ENCODE data around the gene HS3ST2.

HS3ST2 gene

DNA sequence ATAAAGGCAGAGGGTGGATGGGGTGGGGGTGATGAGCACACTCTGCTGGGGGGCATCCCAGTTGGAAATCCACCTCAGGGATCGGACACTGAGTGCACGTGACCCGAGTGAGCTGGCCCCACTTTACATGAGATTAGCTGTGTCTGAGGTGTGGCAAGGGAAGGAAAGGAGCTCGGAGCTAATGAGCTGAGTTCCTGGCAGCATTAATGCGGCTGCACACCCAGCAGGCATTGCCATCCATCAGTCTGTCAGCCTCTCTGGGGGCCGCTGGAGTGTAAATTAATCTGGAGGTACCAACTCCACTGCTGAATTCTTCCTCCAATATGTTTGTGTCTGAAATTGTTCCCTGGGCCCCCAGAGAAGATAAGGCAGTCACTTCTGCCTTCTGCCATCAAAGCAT, 65.5 kb downstream of the HS3ST2 start:
- intact Hi-C loops (cut with DNase I; ENCODE audit: low total_unique reads) = no loop called here
- no peak for DNase-seq
- Histone ChIP-seq H3K9me3 (no peaks in the 10 kb centered on the region), H3K4me3 (no peak overlapping the region), H3K4me1 (no peaks in the 10 kb centered on the region), H3K27me3 (peaks cover 0 to 4% of the 10 kb centered on the region in 2 donors), H3K27ac (no peak overlapping the region), H3K36me3 (no peaks in the 10 kb centered on the region)
- TF ChIP-seq, protein P1, sequence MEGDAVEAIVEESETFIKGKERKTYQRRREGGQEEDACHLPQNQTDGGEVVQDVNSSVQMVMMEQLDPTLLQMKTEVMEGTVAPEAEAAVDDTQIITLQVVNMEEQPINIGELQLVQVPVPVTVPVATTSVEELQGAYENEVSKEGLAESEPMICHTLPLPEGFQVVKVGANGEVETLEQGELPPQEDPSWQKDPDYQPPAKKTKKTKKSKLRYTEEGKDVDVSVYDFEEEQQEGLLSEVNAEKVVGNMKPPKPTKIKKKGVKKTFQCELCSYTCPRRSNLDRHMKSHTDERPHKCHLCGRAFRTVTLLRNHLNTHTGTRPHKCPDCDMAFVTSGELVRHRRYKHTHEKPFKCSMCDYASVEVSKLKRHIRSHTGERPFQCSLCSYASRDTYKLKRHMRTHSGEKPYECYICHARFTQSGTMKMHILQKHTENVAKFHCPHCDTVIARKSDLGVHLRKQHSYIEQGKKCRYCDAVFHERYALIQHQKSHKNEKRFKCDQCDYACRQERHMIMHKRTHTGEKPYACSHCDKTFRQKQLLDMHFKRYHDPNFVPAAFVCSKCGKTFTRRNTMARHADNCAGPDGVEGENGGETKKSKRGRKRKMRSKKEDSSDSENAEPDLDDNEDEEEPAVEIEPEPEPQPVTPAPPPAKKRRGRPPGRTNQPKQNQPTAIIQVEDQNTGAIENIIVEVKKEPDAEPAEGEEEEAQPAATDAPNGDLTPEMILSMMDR (IDR thresholded peaks at IDR 0.05) = no peak

DNA sequence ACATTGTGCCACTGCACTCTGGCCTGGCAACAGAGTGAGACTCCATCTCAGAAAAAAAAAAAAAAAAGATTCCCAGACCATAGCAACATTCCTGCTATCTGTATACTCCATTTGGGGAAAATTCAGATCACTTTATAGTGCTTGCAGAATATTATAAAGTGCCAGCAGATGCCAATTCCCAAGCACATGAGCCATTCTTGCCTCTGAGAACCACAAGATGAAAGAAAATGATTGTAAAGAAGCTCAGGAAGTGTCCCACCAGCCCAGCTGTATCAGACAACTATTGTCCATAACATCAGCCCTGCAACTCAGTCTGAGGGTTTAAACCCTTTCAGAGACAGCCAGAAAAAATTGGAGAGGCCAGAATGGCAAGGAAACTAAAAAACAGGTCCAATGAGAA, 69.0 kb downstream of the HS3ST2 start:
- no peak for DNase-seq
- H3K27ac ChIP-seq = no peak overlapping the region
- TF ChIP-seq, protein P1 (IDR thresholded peaks at IDR 0.05) = no peak
- H3K9me3 ChIP-seq = no peaks in the 10 kb centered on the region
- intact Hi-C loops (cut with DNase I; ENCODE audit: low total_unique reads) = no loop called here
- no peaks in the 10 kb centered on the region for H3K4me1 ChIP-seq
- H3K4me3 ChIP-seq = no peak overlapping the region
- peaks cover 0 to 4% of the 10 kb centered on the region in 2 donors for H3K27me3 ChIP-seq
- no peaks in the 10 kb centered on the region for H3K36me3 ChIP-seq

DNA sequence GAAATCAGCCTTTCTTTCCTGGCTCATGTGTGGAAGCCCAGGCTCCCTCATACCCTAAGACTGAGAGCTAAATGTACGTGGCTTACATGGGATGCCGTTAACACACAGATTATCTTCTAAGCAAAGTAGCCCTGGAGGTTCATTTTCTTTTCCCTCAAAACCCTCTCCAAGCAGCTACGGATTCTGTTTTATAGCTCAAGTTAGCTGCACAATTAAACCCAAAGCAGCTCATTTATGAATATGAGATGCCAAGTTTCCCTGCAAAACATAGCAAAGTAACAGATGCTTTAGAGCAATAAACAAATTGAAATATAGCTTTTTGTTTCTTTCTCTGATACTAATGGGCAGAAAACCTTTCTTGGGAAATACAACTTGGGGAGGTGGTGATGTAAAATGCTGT, 72.0 kb downstream of the HS3ST2 start:
- no peak for DNase-seq
- intact Hi-C loops (cut with DNase I; ENCODE audit: low total_unique reads) = no loop called here
- no peaks in the 10 kb centered on the region for H3K4me1 ChIP-seq
- TF ChIP-seq, protein P1 (IDR thresholded peaks at IDR 0.05) = no peak
- no peaks in the 10 kb centered on the region for H3K36me3 ChIP-seq
- H3K27me3 ChIP-seq = no peaks in the 10 kb centered on the region
- H3K9me3 ChIP-seq = no peaks in the 10 kb centered on the region
- no peak overlapping the region for H3K4me3 ChIP-seq
- H3K27ac ChIP-seq = no peak overlapping the region

DNA sequence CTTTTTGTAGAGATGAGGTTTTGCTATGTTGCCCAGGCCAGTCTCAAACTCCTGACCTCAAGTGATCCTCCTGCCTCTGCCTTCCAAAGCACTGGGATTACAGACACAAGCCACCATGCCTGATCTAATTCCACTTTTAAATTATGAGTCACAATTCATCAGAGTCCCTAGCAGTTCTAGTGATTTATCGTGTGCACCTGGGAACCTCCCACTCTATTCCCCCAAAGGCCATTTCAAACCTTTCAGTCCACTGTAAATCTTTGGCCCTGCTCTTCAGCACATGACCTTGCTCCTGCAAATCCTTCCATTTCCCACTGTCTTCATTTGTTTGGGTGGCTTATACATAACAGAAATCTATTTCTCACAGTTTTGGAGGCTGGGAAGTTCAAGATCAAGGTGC, 73.0 kb downstream of the HS3ST2 start:
- no peak for DNase-seq
- TF ChIP-seq, protein P1 (IDR thresholded peaks at IDR 0.05) = no peak
- no peaks in the 10 kb centered on the region for H3K36me3 ChIP-seq
- H3K4me3 ChIP-seq = no peak overlapping the region
- intact Hi-C loops (cut with DNase I; ENCODE audit: low total_unique reads) = no loop called here
- H3K9me3 ChIP-seq = no peaks in the 10 kb centered on the region
- no peak overlapping the region for H3K27ac ChIP-seq
- no peaks in the 10 kb centered on the region for H3K27me3 ChIP-seq
- H3K4me1 ChIP-seq = no peaks in the 10 kb centered on the region

DNA sequence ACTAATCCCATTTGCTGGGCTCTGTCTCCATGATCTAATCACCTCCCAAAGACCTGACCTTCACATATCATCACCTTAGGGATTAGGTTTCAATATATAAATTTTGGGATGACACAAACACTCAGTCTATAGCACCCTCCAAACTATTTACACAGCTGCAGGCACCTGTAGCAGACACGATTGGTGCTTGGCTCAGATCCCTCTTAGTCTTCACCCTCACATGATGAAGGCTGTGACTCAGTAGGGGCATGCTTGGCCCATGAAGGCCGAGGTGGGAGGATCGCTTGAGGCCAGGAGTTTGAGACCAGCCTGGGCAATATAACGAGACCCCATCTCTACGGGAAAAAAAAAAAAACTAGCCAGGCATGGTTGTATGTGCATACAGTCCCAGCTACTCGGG, 73.5 kb downstream of the HS3ST2 start:
- no peaks in the 10 kb centered on the region for H3K9me3 ChIP-seq
- H3K27ac ChIP-seq = no peak overlapping the region
- no peaks in the 10 kb centered on the region for H3K4me1 ChIP-seq
- H3K4me3 ChIP-seq = no peak overlapping the region
- TF ChIP-seq, protein P1 (IDR thresholded peaks at IDR 0.05) = no peak
- H3K36me3 ChIP-seq = no peaks in the 10 kb centered on the region
- no peaks in the 10 kb centered on the region for H3K27me3 ChIP-seq
- intact Hi-C loops (cut with DNase I; ENCODE audit: low total_unique reads) = no loop called here
- DNase-seq = no peak

DNA sequence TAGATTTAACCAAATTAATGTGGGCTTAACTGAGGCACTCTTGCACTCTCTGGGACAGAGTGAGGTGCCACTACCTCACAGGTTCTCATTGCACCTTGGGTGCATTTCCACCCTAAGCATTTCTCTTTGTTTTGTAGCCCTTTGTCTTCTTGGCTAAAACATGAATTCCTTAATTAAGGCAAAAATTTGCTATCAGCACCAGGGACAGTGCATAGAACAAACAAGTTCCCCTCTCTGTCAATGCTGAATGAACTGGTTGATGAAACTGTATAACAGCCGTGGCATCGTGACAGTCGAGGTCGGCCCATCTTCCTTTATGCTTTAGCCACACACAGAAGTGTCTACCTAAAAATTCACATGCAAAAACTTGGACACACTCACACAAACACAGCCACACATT, 74.8 kb downstream of the HS3ST2 start:
- TF ChIP-seq, protein P1 (IDR thresholded peaks at IDR 0.05) = no peak
- Histone ChIP-seq H3K9me3 (no peaks in the 10 kb centered on the region), H3K27ac (no peak overlapping the region), H3K4me3 (no peak overlapping the region), H3K4me1 (no peaks in the 10 kb centered on the region), H3K27me3 (no peaks in the 10 kb centered on the region), H3K36me3 (no peaks in the 10 kb centered on the region)
- no peak for DNase-seq
- intact Hi-C loops (cut with DNase I; ENCODE audit: low total_unique reads) = no loop called here
